HG03196 (cell line): ENCODE results near the gene EGFR.

Source experiments
- ATAC-seq: cut with Tn5 transposase; IDR thresholded peaks from one replicate; pipeline ENCODE4 v1.9.1; 2021; ENCODE audit not compliant: unreplicated experiment

The EGFR gene

GRCh38 chr7:55121249-55121648 is 102.4 kb downstream of the EGFR start:
- no peak for ATAC-seq

GRCh38 chr7:55122263-55122662 is 103.4 kb downstream of the EGFR start:
- ATAC-seq = no peak

DNA sequence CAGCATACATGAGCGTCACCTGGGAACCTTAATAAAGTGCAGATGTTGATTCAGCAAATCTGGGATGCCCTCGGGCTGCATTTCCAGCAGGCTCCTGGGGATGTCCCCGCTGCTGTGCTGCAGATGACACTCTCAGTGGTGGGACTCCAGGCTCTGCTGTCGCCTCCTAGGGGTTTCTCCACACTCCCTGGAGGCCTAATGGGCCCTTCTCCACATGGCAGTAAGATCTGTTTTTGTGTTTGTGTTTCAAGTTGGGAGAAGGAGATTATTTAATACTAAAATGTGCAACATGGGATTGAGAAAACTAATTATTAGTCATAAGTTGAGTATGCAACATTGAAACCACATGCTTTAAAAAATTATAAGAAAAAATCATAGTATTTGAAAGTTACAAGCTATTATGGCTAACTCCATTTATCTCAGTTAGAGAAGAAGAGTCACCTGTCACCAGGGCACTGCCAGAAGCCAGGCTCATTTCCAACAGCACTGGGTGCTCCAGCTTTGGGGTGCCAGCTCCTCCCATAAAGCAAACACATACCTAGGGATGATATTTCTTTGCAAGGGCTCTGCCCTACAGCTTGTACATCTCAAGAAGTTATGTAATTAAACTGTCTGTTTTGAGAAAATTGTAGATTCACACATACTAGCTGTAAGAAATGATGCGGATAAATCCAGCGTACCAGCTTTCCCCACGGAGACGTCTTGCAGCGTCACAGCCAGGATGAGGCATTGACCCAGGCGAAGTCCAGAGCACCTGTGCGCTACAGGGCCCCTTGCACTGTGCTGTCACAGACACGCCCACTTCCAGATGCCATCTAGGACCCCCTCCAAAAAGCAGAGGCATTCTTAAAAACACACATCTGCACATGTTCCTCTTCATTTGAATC is 106.4 kb downstream of the EGFR start:
- no peak for ATAC-seq

DNA sequence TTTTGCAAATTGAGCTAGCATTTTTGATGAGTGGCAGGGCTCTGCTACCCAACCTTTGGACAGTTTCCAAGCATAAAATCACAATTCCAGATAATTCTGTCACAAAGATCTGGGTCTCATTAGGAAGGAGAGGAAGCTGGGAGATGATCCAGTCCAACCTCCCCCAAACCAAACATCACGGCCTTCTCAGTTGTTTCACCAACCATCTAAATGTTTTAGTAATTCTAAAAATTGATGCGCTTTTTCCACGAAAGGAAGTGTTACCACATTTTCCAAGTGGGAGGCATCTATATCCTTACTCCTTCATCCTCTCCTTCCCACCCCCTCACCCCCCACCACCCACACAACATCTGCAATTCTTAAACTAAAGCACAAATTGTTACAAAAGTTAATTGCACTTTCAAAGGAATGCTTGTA is 108.3 kb downstream of the EGFR start:
- no peak for ATAC-seq

- no peak for ATAC-seq
Measured at GRCh38 chr7:55127622-55128081, 108.8 kb downstream of the EGFR start.

GRCh38 chr7:55128693-55129394 is 110.0 kb downstream of the EGFR start:
- no peak for ATAC-seq

- no peak for ATAC-seq
Measured at GRCh38 chr7:55129541-55130394, 111.0 kb downstream of the EGFR start.

DNA sequence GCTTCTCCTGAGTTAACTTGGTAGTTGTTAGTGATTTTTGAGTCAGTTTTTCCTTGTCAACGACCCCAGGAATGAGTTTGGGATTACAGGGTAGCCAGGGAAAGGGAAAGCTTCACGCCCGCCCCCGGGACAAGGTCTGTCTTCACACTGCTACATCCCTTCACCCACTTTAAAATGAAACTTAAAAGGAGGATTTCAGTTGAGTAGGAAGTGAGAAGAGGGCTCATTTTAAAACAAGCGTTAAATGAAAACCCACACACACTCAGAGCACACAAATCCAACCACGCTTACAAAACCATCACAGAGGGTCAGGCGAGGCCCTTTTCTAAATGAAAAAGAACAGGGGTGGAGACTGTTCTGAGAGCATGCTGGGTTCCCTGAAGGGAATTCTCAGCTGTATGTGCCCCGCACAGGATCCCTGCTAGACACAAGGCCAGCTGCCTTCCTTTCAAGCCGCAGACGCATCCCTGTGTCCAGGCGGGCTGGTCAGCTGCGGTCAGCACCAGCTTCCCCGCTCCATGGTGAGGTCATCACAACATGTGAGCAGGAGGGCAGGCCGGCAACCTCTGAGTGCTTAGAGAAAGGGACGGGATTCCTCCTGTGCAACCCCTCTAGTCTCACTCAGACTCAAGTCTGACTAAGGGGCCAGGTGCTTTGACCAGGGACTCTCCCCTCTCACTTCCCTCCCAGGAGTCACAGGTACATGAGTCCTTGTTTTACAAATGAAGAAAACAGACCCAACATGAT is 111.8 kb downstream of the EGFR start:
- no peak for ATAC-seq

- ATAC-seq = no peak
Measured at GRCh38 chr7:55131142-55131929, 112.5 kb downstream of the EGFR start.

- ATAC-seq = no peak
Measured at GRCh38 chr7:55132550-55132889, 113.7 kb downstream of the EGFR start.

DNA sequence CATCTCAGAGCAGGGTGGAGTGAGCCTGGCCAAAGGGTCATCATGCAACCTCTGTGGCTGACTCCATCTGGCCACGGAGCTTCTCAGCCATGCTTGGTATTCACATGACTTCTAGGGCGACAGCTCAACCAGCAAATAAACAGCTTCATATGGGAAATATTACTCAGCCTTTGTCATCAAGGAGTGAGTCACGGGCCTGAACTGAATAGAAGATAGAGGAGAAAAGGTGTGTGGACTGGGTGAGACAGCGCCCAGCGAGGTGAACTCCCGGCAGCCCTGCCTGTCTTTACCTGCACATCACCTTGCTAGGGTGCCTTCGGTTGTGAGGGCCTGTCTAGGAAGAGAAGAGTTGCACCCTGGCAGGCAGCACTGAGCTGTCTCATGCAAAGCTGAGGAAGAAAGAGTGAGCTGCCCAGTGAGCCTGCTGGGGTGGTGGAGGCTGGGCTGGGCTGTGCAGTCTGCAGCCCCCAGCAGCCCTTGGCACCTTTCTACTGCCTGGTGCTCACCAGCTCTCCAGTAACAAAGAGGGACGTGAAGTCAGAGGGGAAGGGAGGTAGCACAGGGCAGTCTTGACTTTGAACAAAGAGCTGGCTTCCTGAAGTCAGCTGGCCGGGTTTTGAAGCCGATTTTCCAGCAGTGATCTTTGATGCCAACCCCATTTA is 114.2 kb downstream of the EGFR start:
- no peak for ATAC-seq

DNA sequence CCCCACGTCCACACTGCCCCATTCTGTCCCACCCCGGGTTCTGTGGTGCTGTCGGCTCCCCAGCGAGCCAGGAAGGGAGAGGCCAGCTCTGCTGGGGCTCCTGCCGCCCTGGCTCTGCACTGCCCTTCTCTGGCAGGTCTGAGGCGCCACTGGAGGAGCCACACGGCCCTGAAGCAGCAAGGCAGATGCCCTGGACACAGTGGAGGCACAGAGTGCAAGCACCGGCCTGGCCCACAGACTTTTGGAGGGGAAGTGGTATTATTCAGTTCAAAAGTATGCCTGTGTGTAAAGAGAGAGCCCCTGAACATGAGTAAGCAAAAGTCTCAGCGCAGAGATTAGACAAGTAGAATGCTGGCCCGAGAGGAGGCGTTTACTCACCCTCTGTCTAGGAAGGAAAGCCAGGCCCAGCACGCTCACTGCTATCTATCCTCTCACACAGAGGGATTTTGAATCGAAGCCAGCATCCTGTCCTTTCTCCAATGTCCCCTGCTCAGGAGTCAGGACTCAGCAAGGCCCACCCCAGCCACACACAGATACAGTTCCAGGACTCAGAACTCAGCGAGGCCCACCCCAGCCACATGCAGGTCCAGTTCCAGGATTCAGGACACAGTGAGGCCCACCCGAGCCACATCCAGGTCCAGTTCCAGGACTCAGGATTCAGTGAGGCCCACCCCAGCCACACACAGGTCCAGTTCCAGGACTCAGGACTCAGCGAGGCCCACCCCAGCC is 115.0 kb downstream of the EGFR start:
- ATAC-seq = no peak

DNA sequence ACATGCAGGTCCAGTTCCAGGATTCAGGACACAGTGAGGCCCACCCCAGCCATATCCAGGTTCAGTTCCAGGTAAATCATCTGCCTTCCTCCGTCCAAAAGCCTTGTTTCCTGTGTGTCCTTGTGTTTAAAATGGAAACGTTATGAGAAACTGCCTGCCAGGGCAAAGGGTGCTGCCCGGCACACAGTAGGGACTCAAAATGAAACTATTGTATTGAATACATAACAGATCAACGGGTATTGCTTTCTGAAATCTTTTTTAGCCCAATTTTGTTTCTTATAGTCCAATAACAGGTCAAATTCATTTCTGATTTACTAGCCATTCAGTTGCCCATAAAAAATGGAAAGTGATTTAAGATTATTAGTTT is 115.5 kb downstream of the EGFR start:
- no peak for ATAC-seq

GRCh38 chr7:55134786-55135185 is 116.0 kb downstream of the EGFR start:
- ATAC-seq = no peak

DNA sequence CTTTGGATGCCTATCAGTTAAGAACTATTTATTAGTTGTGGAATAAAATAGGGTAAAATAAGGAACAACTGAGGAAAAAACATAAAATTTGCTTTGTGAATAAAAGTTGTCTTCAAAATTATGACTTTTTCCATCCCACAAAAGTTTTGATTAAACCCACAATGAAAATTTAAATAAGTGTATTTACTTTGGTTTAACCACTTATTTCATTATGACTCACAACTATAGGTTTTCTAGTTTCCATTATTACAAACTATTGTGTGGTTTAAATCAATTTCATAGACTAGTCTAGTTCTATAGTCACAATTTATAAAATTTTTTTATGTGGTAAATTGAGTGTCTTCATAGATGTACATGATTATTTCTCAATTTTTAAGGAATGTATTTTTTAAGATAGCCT is 116.6 kb downstream of the EGFR start:
- ATAC-seq = no peak

DNA sequence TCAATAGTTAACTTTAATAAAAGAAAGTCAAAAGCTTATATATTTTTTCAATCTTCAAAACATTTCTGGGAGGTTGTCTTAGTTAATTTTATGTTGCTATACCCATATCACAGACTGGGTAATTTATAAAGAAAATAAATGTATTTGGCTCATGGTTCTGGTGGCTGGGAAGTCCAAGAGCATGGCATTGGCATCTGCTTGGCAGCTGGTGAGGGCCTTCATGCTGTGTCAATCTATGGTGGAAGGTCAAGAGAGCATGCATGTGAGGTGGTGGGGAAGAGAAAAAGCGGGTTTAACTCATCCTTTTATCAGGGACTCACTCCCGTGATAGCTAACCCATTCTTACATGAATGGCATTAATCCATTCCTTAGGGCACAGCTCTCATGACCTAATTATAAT is 119.8 kb downstream of the EGFR start:
- ATAC-seq = no peak

DNA sequence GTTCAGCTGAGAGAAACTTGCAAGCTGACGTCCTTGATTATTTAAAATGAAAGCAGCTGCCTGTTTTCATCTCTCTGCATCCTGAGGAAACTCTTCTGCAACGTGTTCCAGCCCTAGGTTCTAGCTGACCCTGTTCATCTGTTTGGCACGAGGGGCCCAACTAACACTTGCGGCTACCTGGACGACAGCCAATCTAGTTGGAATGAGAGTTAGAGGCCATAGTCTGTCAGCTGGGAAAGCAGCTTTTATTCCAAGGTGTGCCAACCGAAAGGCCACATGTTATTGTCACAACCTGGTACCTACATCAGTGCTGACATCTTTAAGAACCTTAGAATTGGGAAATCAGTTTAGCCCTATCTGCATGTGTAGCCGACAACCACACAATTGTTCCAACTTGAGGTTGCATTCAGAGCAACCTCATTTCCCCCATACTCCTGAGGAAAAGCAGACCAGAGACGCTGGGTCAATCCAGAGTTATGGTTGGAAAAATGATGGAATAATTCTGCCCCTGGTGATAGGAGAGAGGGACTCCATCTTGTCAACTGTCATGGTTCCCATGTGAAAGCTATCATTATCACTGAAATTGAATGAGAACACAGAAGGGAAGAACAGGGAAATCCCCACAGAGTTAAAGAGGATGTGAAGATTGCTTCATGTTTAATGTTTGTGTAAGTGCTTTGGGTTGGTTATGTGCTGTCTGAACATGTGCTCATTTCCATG is 121.6 kb downstream of the EGFR start:
- peak; percentile 88 for ATAC-seq

DNA sequence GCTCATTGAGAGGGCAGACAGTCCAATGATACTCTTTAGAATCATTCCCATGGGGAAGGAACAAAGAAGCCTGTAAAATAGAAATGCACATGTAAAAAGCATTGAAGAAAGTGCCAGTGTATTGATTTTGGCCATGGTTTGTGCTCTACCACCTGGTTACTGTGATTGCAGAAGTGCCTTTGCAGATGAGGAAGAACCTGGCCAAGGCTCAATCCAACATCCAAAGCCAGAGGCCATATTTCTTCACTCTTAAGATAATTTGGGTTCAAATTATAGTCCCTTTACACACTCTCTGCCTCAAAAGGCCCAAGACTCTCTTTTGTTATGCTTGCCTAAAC is 122.1 kb downstream of the EGFR start:
- ATAC-seq = no peak
